WTC11 (cell line): ENCODE data around the gene TM2D1. TPM values are rescaled to one million over a fixed set of nuclear protein-coding genes. Genes with fewer than 3 reads are reported as not detected.
A peak's percentile ranks its signal among the peaks of the same experiment; 100 is the strongest.

ENCODE experiments used
- ATAC-seq: fragments of 200-7000 bp; cut with Tn5 transposase; 2 replicates; pipeline ENCODE4 v1.10.0; 2021; ENCODE audit warnings: mild to moderate bottlenecking, moderate library complexity
- CTCF ChIA-PET: fragments of 300-600 bp; sonication (Branson Sonifier 250); formaldehyde crosslinking; loops from one replicate; lab custom pipeline; 2021; ENCODE audit warnings: antibody characterized with exemption; lab: Charles Lee
- POLR2A ChIA-PET: fragments of 350-600 bp; sonication (Branson Sonifier 250); formaldehyde crosslinking; loops from one replicate; lab custom pipeline; 2021; ENCODE audit warnings: antibody characterized with exemption; lab: Charles Lee
- DNase-seq: peaks from one replicate; pipeline ENCODE4 v3.0.0; 2021; ENCODE audit warnings: low spot score
- H3K27ac Mint-ChIP-seq: 2 replicates; pipeline ENCODE4 v1.8.0; 2021; ENCODE audit warnings: mixed read lengths
- H3K27me3 Mint-ChIP-seq: 2 replicates; pipeline ENCODE4 v1.8.0; 2021; ENCODE audit warnings: low read depth, mild to moderate bottlenecking, moderate library complexity, mixed read lengths
- H3K36me3 Mint-ChIP-seq: 2 replicates; pipeline ENCODE4 v1.8.0; 2021; ENCODE audit warnings: mixed read lengths
- H3K4me1 Mint-ChIP-seq: 2 replicates; pipeline ENCODE4 v1.8.0; 2022; ENCODE audit warnings: mixed read lengths
- H3K4me3 Mint-ChIP-seq: 2 replicates; pipeline ENCODE4 v1.8.0; 2021; ENCODE audit warnings: mild to moderate bottlenecking, moderate library complexity, mixed read lengths
- H3K9me3 Mint-ChIP-seq: 2 replicates; pipeline ENCODE4 v1.8.0; 2021; ENCODE audit warnings: mixed read lengths
- AFF4 ChIP-seq: sonication (generic); formaldehyde crosslinking; IDR thresholded peaks from 2 replicates; pipeline ENCODE4 v1.8.1; 2023; ENCODE audit warnings: mild to moderate bottlenecking, missing genetic modification reagents, borderline replicate concordance
- ARID4B ChIP-seq: sonication (generic); formaldehyde crosslinking; IDR thresholded peaks from 2 replicates; pipeline ENCODE4 v1.8.0; 2023; ENCODE audit warnings: missing genetic modification reagents, mild to moderate bottlenecking, borderline replicate concordance
- FOXJ3 ChIP-seq: sonication (generic); formaldehyde crosslinking; IDR thresholded peaks from 2 replicates; pipeline ENCODE4 v1.9.0; 2021; ENCODE audit warnings: missing genetic modification reagents, mild to moderate bottlenecking, borderline replicate concordance
- FOXK1 ChIP-seq: sonication (generic); formaldehyde crosslinking; IDR thresholded peaks from 2 replicates; pipeline ENCODE4 v1.8.0; 2022; ENCODE audit warnings: mild to moderate bottlenecking, moderate library complexity, missing genetic modification reagents
- GRHL2 ChIP-seq: fragments of 250-450 bp; sonication (Bioruptor Pico); IDR thresholded peaks from 2 replicates; pipeline ENCODE4 v1.8.0; 2022; ENCODE audit warnings: mild to moderate bottlenecking, moderate library complexity; ENCODE audit not compliant: insufficient replicate concordance, severe bottlenecking
- MLX ChIP-seq: sonication (generic); formaldehyde crosslinking; IDR thresholded peaks from 2 replicates; pipeline ENCODE4 v1.8.1; 2023; ENCODE audit warnings: mild to moderate bottlenecking, missing genetic modification reagents, moderate library complexity
- NFATC4 ChIP-seq: fragments of 250-450 bp; sonication (Bioruptor Pico); IDR thresholded peaks from 2 replicates; pipeline ENCODE4 v1.9.0; 2021; ENCODE audit warnings: mild to moderate bottlenecking
- PRDM15 ChIP-seq: sonication (generic); formaldehyde crosslinking; IDR thresholded peaks from 2 replicates; pipeline ENCODE4 v1.8.0; 2022; ENCODE audit warnings: missing genetic modification reagents
- SP1 ChIP-seq: sonication (generic); formaldehyde crosslinking; conservative IDR thresholded peaks from 2 replicates; pipeline ENCODE4 v1.8.1; 2022; ENCODE audit warnings: missing genetic modification reagents
- TCF7 ChIP-seq: sonication (generic); formaldehyde crosslinking; IDR thresholded peaks from 2 replicates; pipeline ENCODE4 v1.8.0; 2022; ENCODE audit warnings: mild to moderate bottlenecking, low read depth, missing genetic modification reagents, moderate library complexity
- ZBTB43 ChIP-seq: sonication (generic); formaldehyde crosslinking; IDR thresholded peaks from 2 replicates; pipeline ENCODE4 v1.8.1; 2023; ENCODE audit warnings: mild to moderate bottlenecking, missing genetic modification reagents
- ZNF396 ChIP-seq: fragments of 250-450 bp; sonication (Bioruptor Pico); IDR thresholded peaks from 2 replicates; pipeline ENCODE4 v1.8.0; 2021; ENCODE audit warnings: mild to moderate bottlenecking, moderate library complexity, borderline replicate concordance
- ZNF532 ChIP-seq: fragments of 250-450 bp; sonication (Bioruptor Pico); IDR thresholded peaks from 2 replicates; pipeline ENCODE4 v1.9.0; 2021; ENCODE audit warnings: mild to moderate bottlenecking, borderline replicate concordance
- total RNA-seq: library from RNA; stranded (reverse); gene quantifications from 3 replicates; pipeline ENCODE4 v1.2.3, GENCODE V29; 2021

Gene TM2D1
- total RNA-seq, 1 experiment from 2014 or later: 21.6 TPM

- TF ChIP-seq ARID4B (peak; percentile 46; the same call in 1 of the 2 replicates), FOXK1 (CRISPR knock-in tag) (peak; percentile 11; the same call in 1 of the 2 replicates), SP1 (CRISPR knock-in tag) (peak; percentile 34; the same call in 1 of the 2 replicates), TCF7 (CRISPR knock-in tag) (0 out of 2 replicates have a peak, but pooled peaks have one; percentile 29), ZNF396 (CRISPR knock-in tag) (no peak)
Measured at GRCh38 chr1:61742620-61743430, 17.9 kb upstream of the TM2D1 start (continued).

- Mint-ChIP-seq H3K9me3 (no peaks in the 10 kb centered on the region), H3K4me3 (peak within 1 kb of the TSS; percentile 95), H3K4me1 (peaks cover 30% of the 10 kb centered on the region), H3K27me3 (no peaks in the 10 kb centered on the region), H3K36me3 (no peaks in the 10 kb centered on the region), H3K27ac (peak within 1 kb of the TSS; percentile 97)
- ChIA-PET CTCF (no interaction called here), POLR2A (no interaction called here)
- ATAC-seq (peak; percentile 93), DNase-seq (peak; percentile 81)
- TF ChIP-seq ZBTB43 (no peak), MLX (CRISPR knock-in tag) (no peak), GRHL2 (no peak), AFF4 (no peak), NFATC4 (CRISPR knock-in tag) (no peak), FOXJ3 (CRISPR knock-in tag) (no peak), PRDM15 (no peak), ZNF532 (CRISPR knock-in tag) (no peak)
Measured at GRCh38 chr1:61741711-61742619, 17.0 kb upstream of the TM2D1 start, which contains the start of gene PATJ. PATJ (plus strand) TSS chr1:61742480; CDS start chr1:61762893, 20,413 bp downstream.
